GM12878 (cell line): ENCODE results near the gene SLC12A7. TPM values are rescaled to one million over a fixed set of nuclear protein-coding genes. Genes with fewer than 3 reads are reported as not detected.

Experiments
- ATAC-seq: fragments of 200-7000 bp; cut with Tn5 transposase; 3 replicates; pipeline ENCODE4 v1.9.1; 2020; ENCODE audit warnings: mild to moderate bottlenecking, moderate library complexity
- BruUV-seq: library from RNA; stranded (reverse); fragments of 400-500 nt; replicated peaks from 2 replicates; lab custom pipeline; 2021; lab: Mats Ljungman, UMichigan
- CTCF ChIA-PET: fragments of 300-600 bp; sonication (Branson Sonifier 250); formaldehyde crosslinking; extraction: SDS; loops from one replicate; lab custom pipeline; 2021; ENCODE audit warnings: inconsistent platforms; lab: Yijun Ruan, JAX
- POLR2A ChIA-PET: fragments of 350-600 bp; formaldehyde crosslinking; extraction: SDS; loops from one replicate; lab custom pipeline; 2021; ENCODE audit warnings: inconsistent platforms; lab: Charles Lee
- RAD21 ChIA-PET: fragments of 300-600 bp; sonication (Branson Sonifier 250); formaldehyde crosslinking; loops from one replicate; lab custom pipeline; 2023; ENCODE audit warnings: antibody characterized with exemption; ENCODE audit not compliant: unreplicated experiment; lab: Charles Lee
- SMC1A ChIA-PET: fragments of 300-600 bp; sonication (Branson Sonifier 250); formaldehyde crosslinking; loops from one replicate; lab custom pipeline; 2023; ENCODE audit not compliant: unreplicated experiment, uncharacterized antibody; lab: Charles Lee
- DNase-seq: peaks from one replicate; pipeline ENCODE4 v3.0.0-alpha.2; 2011; ENCODE audit warnings: low read depth, low spot score
- FAIRE-seq: peaks from 3 replicates; lab custom pipeline; 2011; peaks lifted over from hg19 to GRCh38; lab: Jason Lieb, UNC
- H2AFZ ChIP-seq: 2 replicates; pipeline ENCODE4 v1.6.0; 2011; ENCODE audit warnings: low read depth, low read length, control low read depth; ENCODE audit not compliant: control insufficient read depth
- H3K27ac ChIP-seq: 2 replicates; pipeline ENCODE4 v1.5.1; 2011; ENCODE audit warnings: control low read depth; ENCODE audit not compliant: control insufficient read depth, insufficient read depth
- H3K27me3 ChIP-seq, 2 experiments: replicated peaks in 1 of 2; 2 replicates each; pipeline versions ENCODE4 v1.6.0 to v1.6.1; 2011; ENCODE audit warnings: low read length in 1 of 2; ENCODE audit not compliant: control insufficient read depth in 2 of 2, insufficient read depth in 2 of 2
- H3K36me3 ChIP-seq, 2 experiments: 2 replicates each; pipeline ENCODE4 v1.5.1; 2011; ENCODE audit warnings: low read length in 1 of 2; ENCODE audit not compliant: control insufficient read depth in 2 of 2, insufficient read depth in 2 of 2
- H3K4me1 ChIP-seq: 2 replicates; pipeline ENCODE4 v1.6.1; 2011; ENCODE audit warnings: mild to moderate bottlenecking, low read length, moderate library complexity, mixed read lengths; ENCODE audit not compliant: control insufficient read depth, insufficient read depth
- H3K4me2 ChIP-seq: 2 replicates; pipeline ENCODE4 v1.6.0; 2011; ENCODE audit warnings: control low read depth; ENCODE audit not compliant: control insufficient read depth, insufficient read depth
- H3K4me3 ChIP-seq: fragments of 200-600 bp; sonication (generic); 2 replicates; pipeline ENCODE4 v1.5.1; 2016
- H3K79me2 ChIP-seq: 2 replicates; pipeline ENCODE4 v1.6.0; 2011; ENCODE audit warnings: low read length; ENCODE audit not compliant: control insufficient read depth, insufficient read depth
- H3K9ac ChIP-seq: 2 replicates; pipeline ENCODE4 v1.8.0; 2011; ENCODE audit warnings: low read length, control low read depth, mixed read lengths; ENCODE audit not compliant: control insufficient read depth, insufficient read depth
- H3K9me3 ChIP-seq: replicated peaks from 3 replicates; pipeline ENCODE4 v1.5.1; 2011; ENCODE audit warnings: mild to moderate bottlenecking, low read length; ENCODE audit not compliant: control insufficient read depth, insufficient read depth
- H4K20me1 ChIP-seq: 2 replicates; pipeline ENCODE4 v1.6.0; 2011; ENCODE audit not compliant: control insufficient read depth, insufficient read depth
- ATF7 ChIP-seq: fragments of 450-650 bp; IDR thresholded peaks from 2 replicates; pipeline ENCODE4 v1.6.1; 2016; ENCODE audit warnings: low read depth, mild to moderate bottlenecking
- BHLHE40 ChIP-seq, 2 experiments: fragments of 450-650 bp in 1 of 2; IDR thresholded peaks; 2 replicates each; pipeline ENCODE4 v1.6.1; 2011 to 2017; ENCODE audit warnings: low read depth in 2 of 2, borderline replicate concordance in 1 of 2, improper control_type of control experiment in 1 of 2, low read length in 1 of 2, mild to moderate bottlenecking in 1 of 2
- DPF2 ChIP-seq: fragments of 450-650 bp; IDR thresholded peaks from 2 replicates; pipeline ENCODE4 v1.6.1; 2017; ENCODE audit warnings: mild to moderate bottlenecking
- GATAD2B ChIP-seq: fragments of 450-650 bp; conservative IDR thresholded peaks from 2 replicates; pipeline ENCODE4 v1.6.1; 2017; ENCODE audit warnings: low read depth, mild to moderate bottlenecking, moderate library complexity
- HDGF ChIP-seq: fragments of 450-650 bp; IDR thresholded peaks from 2 replicates; pipeline ENCODE4 v1.6.1; 2016; ENCODE audit warnings: antibody characterized with exemption
- IKZF1 ChIP-seq: fragments of 450-650 bp; conservative IDR thresholded peaks from 2 replicates; pipeline ENCODE4 v1.6.1; 2017; ENCODE audit warnings: antibody characterized with exemption, mild to moderate bottlenecking
- JUND ChIP-seq: IDR thresholded peaks from 2 replicates; pipeline ENCODE4 v1.6.1; 2012; ENCODE audit warnings: low read depth, mild to moderate bottlenecking, low read length, improper control_type of control experiment, moderate library complexity
- MTA2 ChIP-seq: fragments of 450-650 bp; IDR thresholded peaks from 2 replicates; pipeline ENCODE4 v1.6.1; 2016; ENCODE audit warnings: low read depth, mild to moderate bottlenecking, moderate library complexity
- SIN3A ChIP-seq: IDR thresholded peaks from 2 replicates; pipeline ENCODE4 v1.6.1; 2012; ENCODE audit warnings: low read depth, low read length, improper control_type of control experiment
- SRF ChIP-seq, 2 experiments: IDR thresholded peaks; 2 replicates each; pipeline ENCODE4 v1.6.1; 2011; ENCODE audit warnings: low read depth in 2 of 2, low read length in 2 of 2, mild to moderate bottlenecking in 1 of 2, moderate library complexity in 1 of 2
- TARDBP ChIP-seq: IDR thresholded peaks from 2 replicates; pipeline ENCODE4 v1.6.1; 2016; ENCODE audit warnings: borderline replicate concordance
- WGBS: methylation state at CpG from one replicate; pipeline ENCODE4 v1.1.6; 2016; ENCODE audit warnings: low lambda C conversion rate; ENCODE audit not compliant: insufficient replicate concordance, insufficient coverage; ENCODE audit errors: missing lambda C conversion rate; 5-methylcytosine and 5-hydroxymethylcytosine counted together
- in situ Hi-C: fragments of 300-500 bp; cut with MboI; formaldehyde crosslinking; loops from 9 replicates; pipeline ENCODE4 v1.14.3; 2018; ENCODE audit warnings: mixed read lengths
- intact Hi-C: fragments of 100-400 bp; cut with micrococcal nuclease; formaldehyde crosslinking; loops from one replicate; pipeline ENCODE4 v1.14.2; 2022; ENCODE audit not compliant: unreplicated experiment
- polyA plus RNA-seq, 11 experiments: library from polyadenylated mRNA; depleted of rRNA in 4 of 11; unstranded in 6 of 11; stranded (reverse) in 5 of 11; fragments of >200 nt; fragmentation: Nextera tagmentation in 4 of 11; fragmentation: Illumina TruSeq in 1 of 11; extraction: Ambion mirVana in 4 of 11; extraction: Trizol in 1 of 11; gene quantifications; 1 replicate in 1 of 11; 2 replicates in 10 of 11; pipeline versions ENCODE4 v1.2.1 to v1.2.3, GENCODE V29; 2011 to 2016; ENCODE audit warnings: inconsistent platforms in 2 of 11, missing spikeins in 2 of 11, low read depth in 1 of 11
- total RNA-seq, 4 experiments: library from RNA; depleted of rRNA in 3 of 4; stranded (reverse); fragments of >200 nt in 3 of 4; fragmentation: Illumina TruSeq in 1 of 4; extraction: Trizol in 1 of 4; gene quantifications; 2 replicates each; pipeline versions ENCODE4 v1.2.1 to v1.2.3, GENCODE V29; 2013 to 2021
- TF ChIP-seq, protein P1 (sequence below): fragments of 450-650 bp; IDR thresholded peaks from 2 replicates; pipeline ENCODE4 v1.6.1; 2017; ENCODE audit warnings: borderline replicate concordance
- TF ChIP-seq, protein P2 (sequence below): IDR thresholded peaks from 2 replicates; pipeline ENCODE4 v1.6.1; 2012; ENCODE audit warnings: low read depth, low read length, improper control_type of control experiment
- TF ChIP-seq, protein P3 (sequence below): fragments of 450-650 bp; IDR thresholded peaks from 2 replicates; pipeline ENCODE4 v1.6.1; 2016; ENCODE audit warnings: mild to moderate bottlenecking
- TF ChIP-seq, protein P4 (sequence below): fragments of 450-650 bp; IDR thresholded peaks from 2 replicates; pipeline ENCODE4 v1.6.1; 2017; ENCODE audit warnings: low read depth, mild to moderate bottlenecking, moderate library complexity
- TF ChIP-seq, protein P5 (sequence below): IDR thresholded peaks from 2 replicates; pipeline ENCODE4 v1.6.1; 2012; ENCODE audit warnings: low read depth, low read length, improper control_type of control experiment

SLC12A7 gene
- total and polyA plus RNA-seq, 10 of the 15 experiments (the other 5 are each of a cell fraction or from before 2014, with no cell fraction given) = 0.10 to 10.0 (median 2.9) TPM

DNA sequence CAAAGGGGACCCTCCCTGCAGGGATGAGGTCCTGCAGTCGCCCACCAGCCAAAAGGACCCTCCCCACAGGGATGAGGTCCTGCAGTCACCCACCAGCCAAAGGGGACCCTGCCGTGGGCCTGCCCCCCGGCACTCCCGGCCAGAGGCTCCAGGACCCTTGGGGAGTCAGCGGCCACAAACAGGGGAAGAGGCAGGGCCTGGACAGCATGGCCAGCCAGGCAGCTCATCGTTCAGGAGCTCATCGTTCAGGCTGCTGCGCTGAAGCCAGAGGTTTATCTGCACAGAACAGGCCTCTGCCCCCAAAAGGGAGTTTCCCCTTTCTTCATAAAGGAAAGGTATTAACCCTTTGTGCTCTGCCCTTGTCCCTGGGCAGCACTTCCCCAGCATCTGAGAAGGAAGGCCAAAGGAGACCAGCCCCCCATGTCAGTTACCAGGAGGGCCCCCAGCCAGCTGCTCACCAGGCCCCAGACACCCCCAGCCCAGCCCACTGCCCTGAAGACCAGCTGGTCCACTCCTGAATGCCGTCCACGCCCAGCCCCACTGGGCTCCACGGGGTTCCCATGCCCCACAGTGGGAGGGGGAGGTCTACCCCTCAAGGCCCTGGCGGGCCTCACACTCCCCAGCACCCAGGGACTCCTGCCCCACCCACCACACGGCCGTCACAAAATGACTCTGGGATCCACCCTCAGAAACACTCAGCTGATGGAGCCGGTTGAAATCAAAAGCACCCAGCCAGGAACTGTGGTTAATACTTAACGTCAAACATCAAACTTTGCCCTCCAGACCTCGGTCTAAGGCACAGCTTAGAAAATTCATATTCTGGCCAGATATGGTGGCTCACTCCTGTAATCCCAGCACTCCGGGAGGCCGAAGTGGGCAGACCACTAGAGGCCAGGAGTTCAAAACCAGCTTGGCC, 6.3 kb downstream of the SLC12A7 start:
- BruUV-seq = no TSS peak
- no peaks in the 10 kb centered on the region for H4K20me1 ChIP-seq
- no peaks in the 10 kb centered on the region for H3K9me3 ChIP-seq
- no peaks in the 10 kb centered on the region; the same call in 1 of the 2 replicates for H3K79me2 ChIP-seq
- CTCF ChIA-PET = interaction anchor here (0.6 to 1.5 kb wide), 10 partner anchors 11 to 401 kb away, joined by 3 to 8 read pairs (median 4); no protein-coding TSS in a partner anchor
- FAIRE-seq (no peak), ATAC-seq (peak; percentile 76), DNase-seq (no peak)
- H3K27ac ChIP-seq = no peak overlapping the region
- H2AFZ ChIP-seq = no peak overlapping the region
- no peak overlapping the region for H3K9ac ChIP-seq
- in situ Hi-C loops (no loop called here), intact Hi-C loops (no loop called here)
- peak overlapping the region; percentile 17; the same call in 1 of the 2 replicates for H3K4me2 ChIP-seq
- no peaks in the 10 kb centered on the region for H3K4me1 ChIP-seq
- RAD21 ChIA-PET = interaction anchor here (0.6 to 5.6 kb wide), 11 partner anchors 10 to 491 kb away, joined by 3 to 78 read pairs (median 5); no protein-coding TSS in a partner anchor
- no peaks in the 10 kb centered on the region; a peak in 1 of 4 replicates for H3K27me3 ChIP-seq
- POLR2A ChIA-PET = interaction anchor here (1.0 to 2.0 kb wide), 4 partner anchors 25 to 392 kb away, joined by 4 to 18 read pairs (median 6); no protein-coding TSS in a partner anchor
- SMC1A ChIA-PET = interaction anchor here (0.6 to 1.6 kb wide), 6 partner anchors 28 to 191 kb away, joined by 3 to 10 read pairs (median 5); no protein-coding TSS in a partner anchor
- no peak overlapping the region for H3K4me3 ChIP-seq
- 25% methylated on average over 19 of the region's 19 CpGs for WGBS
- no peaks in the 10 kb centered on the region for H3K36me3 ChIP-seq
- TF ChIP-seq SRF (IDR thresholded peaks at IDR 0.05; ENCODE audit: low read depth in 2 of 2, low read length in 2 of 2) (peak in 1 of 2 experiments; percentile 54; a peak in 1 of 4 replicates), DPF2 (peak; percentile 65), JUND (no peak), HDGF (peak; percentile 44; the same call in 1 of the 2 replicates), BHLHE40 (IDR thresholded peaks at IDR 0.05; ENCODE audit: borderline replicate concordance in 1 of 2, low read depth in 2 of 2, low read length in 1 of 2) (peak in 1 of 2 experiments; percentile 25; a peak in 1 of 4 replicates), GATAD2B (peak; percentile 74), SIN3A (0 out of 2 replicates have a peak, but pooled peaks have one; percentile 10), ATF7 (peak; percentile 35; the same call in 1 of the 2 replicates), TARDBP (no peak), MTA2 (0 out of 2 replicates have a peak, but pooled peaks have one; percentile 19), IKZF1 (peak; percentile 64)
- TF ChIP-seq, protein P1, sequence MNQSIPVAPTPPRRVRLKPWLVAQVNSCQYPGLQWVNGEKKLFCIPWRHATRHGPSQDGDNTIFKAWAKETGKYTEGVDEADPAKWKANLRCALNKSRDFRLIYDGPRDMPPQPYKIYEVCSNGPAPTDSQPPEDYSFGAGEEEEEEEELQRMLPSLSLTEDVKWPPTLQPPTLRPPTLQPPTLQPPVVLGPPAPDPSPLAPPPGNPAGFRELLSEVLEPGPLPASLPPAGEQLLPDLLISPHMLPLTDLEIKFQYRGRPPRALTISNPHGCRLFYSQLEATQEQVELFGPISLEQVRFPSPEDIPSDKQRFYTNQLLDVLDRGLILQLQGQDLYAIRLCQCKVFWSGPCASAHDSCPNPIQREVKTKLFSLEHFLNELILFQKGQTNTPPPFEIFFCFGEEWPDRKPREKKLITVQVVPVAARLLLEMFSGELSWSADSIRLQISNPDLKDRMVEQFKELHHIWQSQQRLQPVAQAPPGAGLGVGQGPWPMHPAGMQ = no peak
- TF ChIP-seq, protein P2, sequence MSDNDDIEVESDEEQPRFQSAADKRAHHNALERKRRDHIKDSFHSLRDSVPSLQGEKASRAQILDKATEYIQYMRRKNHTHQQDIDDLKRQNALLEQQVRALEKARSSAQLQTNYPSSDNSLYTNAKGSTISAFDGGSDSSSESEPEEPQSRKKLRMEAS = no peak
- TF ChIP-seq, protein P3, sequence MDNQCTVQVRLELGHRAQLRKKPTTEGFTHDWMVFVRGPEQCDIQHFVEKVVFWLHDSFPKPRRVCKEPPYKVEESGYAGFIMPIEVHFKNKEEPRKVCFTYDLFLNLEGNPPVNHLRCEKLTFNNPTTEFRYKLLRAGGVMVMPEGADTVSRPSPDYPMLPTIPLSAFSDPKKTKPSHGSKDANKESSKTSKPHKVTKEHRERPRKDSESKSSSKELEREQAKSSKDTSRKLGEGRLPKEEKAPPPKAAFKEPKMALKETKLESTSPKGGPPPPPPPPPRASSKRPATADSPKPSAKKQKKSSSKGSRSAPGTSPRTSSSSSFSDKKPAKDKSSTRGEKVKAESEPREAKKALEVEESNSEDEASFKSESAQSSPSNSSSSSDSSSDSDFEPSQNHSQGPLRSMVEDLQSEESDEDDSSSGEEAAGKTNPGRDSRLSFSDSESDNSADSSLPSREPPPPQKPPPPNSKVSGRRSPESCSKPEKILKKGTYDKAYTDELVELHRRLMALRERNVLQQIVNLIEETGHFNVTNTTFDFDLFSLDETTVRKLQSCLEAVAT = peak; percentile 99
- TF ChIP-seq, protein P4, sequence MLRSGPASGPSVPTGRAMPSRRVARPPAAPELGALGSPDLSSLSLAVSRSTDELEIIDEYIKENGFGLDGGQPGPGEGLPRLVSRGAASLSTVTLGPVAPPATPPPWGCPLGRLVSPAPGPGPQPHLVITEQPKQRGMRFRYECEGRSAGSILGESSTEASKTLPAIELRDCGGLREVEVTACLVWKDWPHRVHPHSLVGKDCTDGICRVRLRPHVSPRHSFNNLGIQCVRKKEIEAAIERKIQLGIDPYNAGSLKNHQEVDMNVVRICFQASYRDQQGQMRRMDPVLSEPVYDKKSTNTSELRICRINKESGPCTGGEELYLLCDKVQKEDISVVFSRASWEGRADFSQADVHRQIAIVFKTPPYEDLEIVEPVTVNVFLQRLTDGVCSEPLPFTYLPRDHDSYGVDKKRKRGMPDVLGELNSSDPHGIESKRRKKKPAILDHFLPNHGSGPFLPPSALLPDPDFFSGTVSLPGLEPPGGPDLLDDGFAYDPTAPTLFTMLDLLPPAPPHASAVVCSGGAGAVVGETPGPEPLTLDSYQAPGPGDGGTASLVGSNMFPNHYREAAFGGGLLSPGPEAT = peak; percentile 31; the same call in 1 of the 2 replicates
- TF ChIP-seq, protein P5, sequence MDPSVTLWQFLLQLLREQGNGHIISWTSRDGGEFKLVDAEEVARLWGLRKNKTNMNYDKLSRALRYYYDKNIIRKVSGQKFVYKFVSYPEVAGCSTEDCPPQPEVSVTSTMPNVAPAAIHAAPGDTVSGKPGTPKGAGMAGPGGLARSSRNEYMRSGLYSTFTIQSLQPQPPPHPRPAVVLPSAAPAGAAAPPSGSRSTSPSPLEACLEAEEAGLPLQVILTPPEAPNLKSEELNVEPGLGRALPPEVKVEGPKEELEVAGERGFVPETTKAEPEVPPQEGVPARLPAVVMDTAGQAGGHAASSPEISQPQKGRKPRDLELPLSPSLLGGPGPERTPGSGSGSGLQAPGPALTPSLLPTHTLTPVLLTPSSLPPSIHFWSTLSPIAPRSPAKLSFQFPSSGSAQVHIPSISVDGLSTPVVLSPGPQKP = no peak
